Measurements from ENCODE around the gene SH3PXD2A.

DNA sequence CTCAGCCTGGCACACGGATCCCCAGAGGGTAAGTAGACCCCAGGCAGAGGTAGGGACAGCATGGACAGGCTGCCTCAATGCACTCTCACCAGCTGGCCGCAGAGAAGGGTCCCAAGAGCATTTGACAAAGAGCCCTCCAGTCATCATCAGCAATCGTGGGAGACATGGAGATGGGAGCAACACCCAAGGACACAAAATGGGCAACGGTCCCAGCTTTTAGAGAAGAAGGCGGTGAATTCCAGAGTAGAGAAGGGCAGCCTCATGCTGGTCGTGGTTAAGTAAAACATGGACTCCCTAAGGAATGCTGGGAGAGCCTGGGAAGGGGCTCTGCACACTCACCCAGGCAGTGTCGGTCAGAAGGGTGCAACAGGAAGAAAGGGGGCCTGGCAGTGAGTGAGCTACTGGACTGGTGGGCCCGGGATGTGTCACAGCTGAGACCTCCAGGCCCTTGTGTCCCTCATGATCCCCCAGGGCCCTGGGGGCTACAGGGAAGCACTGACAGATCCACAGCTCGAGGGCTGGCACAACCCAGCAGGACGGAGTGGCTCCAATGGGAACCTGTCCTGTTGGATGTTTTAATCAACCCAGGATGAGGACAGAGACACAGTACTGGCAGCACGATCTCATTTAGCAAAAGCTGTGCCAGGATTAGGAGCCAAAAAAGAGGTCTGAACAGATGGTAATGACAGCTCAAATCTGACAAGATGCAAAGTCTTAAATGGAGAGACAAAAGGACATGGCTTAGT is 214.8 kb downstream of the SH3PXD2A start:
- TF ChIP-seq, protein P1, sequence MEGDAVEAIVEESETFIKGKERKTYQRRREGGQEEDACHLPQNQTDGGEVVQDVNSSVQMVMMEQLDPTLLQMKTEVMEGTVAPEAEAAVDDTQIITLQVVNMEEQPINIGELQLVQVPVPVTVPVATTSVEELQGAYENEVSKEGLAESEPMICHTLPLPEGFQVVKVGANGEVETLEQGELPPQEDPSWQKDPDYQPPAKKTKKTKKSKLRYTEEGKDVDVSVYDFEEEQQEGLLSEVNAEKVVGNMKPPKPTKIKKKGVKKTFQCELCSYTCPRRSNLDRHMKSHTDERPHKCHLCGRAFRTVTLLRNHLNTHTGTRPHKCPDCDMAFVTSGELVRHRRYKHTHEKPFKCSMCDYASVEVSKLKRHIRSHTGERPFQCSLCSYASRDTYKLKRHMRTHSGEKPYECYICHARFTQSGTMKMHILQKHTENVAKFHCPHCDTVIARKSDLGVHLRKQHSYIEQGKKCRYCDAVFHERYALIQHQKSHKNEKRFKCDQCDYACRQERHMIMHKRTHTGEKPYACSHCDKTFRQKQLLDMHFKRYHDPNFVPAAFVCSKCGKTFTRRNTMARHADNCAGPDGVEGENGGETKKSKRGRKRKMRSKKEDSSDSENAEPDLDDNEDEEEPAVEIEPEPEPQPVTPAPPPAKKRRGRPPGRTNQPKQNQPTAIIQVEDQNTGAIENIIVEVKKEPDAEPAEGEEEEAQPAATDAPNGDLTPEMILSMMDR (IDR thresholded peaks at IDR 0.05 in 4 of 5, conservative IDR thresholded peaks at IDR 0.05 in 1 of 5): no peak
- TF ChIP-seq POLR2A (IDR thresholded peaks at IDR 0.05): no peak

Measured in gastrocnemius medialis (tissue), 4 donors.